Measurements from ENCODE around the gene F13B.

The F13B gene

GRCh38 chr1:197092491-197093023, 25.5 kb upstream of the F13B start:
- Histone ChIP-seq H3K4me1 (ENCODE audit: insufficient read depth, low read length, poor library complexity, severe bottlenecking) (no peaks in the 10 kb centered on the region), H3F3A (ENCODE audit: low read depth) (no peaks in the 10 kb centered on the region), H3K9ac (ENCODE audit: low read depth, low read length, poor library complexity, severe bottlenecking) (no peak overlapping the region), H3K9me2 (replicated peaks; ENCODE audit: low read depth, low read length) (no peaks in the 10 kb centered on the region), H3K36me3 (ENCODE audit: insufficient read depth, low read length) (peaks cover 54% of the 10 kb centered on the region), H3K4me2 (ENCODE audit: low read depth, low read length, poor library complexity, severe bottlenecking) (no peak overlapping the region), H4K20me1 (ENCODE audit: insufficient read depth, low read length, poor library complexity, severe bottlenecking) (no peaks in the 10 kb centered on the region), H3K27me3 (ENCODE audit: insufficient read depth, low read length, poor library complexity, severe bottlenecking) (no peaks in the 10 kb centered on the region), H3K4me3 (ENCODE audit: low read length, poor library complexity, severe bottlenecking) (no peak overlapping the region), H3K79me2 (ENCODE audit: insufficient read depth, low read length) (no peaks in the 10 kb centered on the region), H2AFZ (ENCODE audit: low read length) (no peak overlapping the region), H3K9me3 (ENCODE audit: insufficient read depth, low read depth, low read length) (no peaks in the 10 kb centered on the region)
- TF ChIP-seq CTCF (conservative IDR thresholded peaks at IDR 0.05; ENCODE audit: low read length) (no peak), EZH2phosphoT487 (IDR thresholded peaks at IDR 0.05; ENCODE audit: borderline replicate concordance) (no peak)

GRCh38 chr1:197083474-197083873, 16.4 kb upstream of the F13B start:
- peaks cover 66% of the 10 kb centered on the region for H3K36me3 ChIP-seq (ENCODE audit: insufficient read depth, low read length)
- no peak overlapping the region for H3K9ac ChIP-seq (ENCODE audit: low read depth, low read length, poor library complexity, severe bottlenecking)
- 0 out of 2 replicates have a peak, but pooled peaks cover 3% of the 10 kb centered on the region for H3F3A ChIP-seq (ENCODE audit: low read depth)
- no peak overlapping the region for H3K4me3 ChIP-seq (ENCODE audit: low read length, poor library complexity, severe bottlenecking)
- H4K20me1 ChIP-seq (ENCODE audit: insufficient read depth, low read length, poor library complexity, severe bottlenecking): no peaks in the 10 kb centered on the region
- no peak overlapping the region for H3K4me2 ChIP-seq (ENCODE audit: low read depth, low read length, poor library complexity, severe bottlenecking)
- TF ChIP-seq EZH2phosphoT487 (IDR thresholded peaks at IDR 0.05; ENCODE audit: borderline replicate concordance): no peak
- no peak for TF ChIP-seq CTCF (conservative IDR thresholded peaks at IDR 0.05; ENCODE audit: low read length)
- no peaks in the 10 kb centered on the region for H3K27me3 ChIP-seq (ENCODE audit: insufficient read depth, low read length, poor library complexity, severe bottlenecking)
- H2AFZ ChIP-seq (ENCODE audit: low read length): no peak overlapping the region
- H3K79me2 ChIP-seq (ENCODE audit: insufficient read depth, low read length): no peaks in the 10 kb centered on the region
- H3K4me1 ChIP-seq (ENCODE audit: insufficient read depth, low read length, poor library complexity, severe bottlenecking): no peaks in the 10 kb centered on the region
- peaks cover 8% of the 10 kb centered on the region; the same call in 1 of the 2 replicates for H3K9me3 ChIP-seq (ENCODE audit: insufficient read depth, low read depth, low read length)
- no peaks in the 10 kb centered on the region for H3K9me2 ChIP-seq (replicated peaks; ENCODE audit: low read depth, low read length)

GRCh38 chr1:197081117-197081753, 14.2 kb upstream of the F13B start:
- no peak overlapping the region for H3K4me3 ChIP-seq (ENCODE audit: low read length, poor library complexity, severe bottlenecking)
- no peaks in the 10 kb centered on the region for H3K27me3 ChIP-seq (ENCODE audit: insufficient read depth, low read length, poor library complexity, severe bottlenecking)
- H3K79me2 ChIP-seq (ENCODE audit: insufficient read depth, low read length): no peaks in the 10 kb centered on the region
- H3K9me3 ChIP-seq (ENCODE audit: insufficient read depth, low read depth, low read length): peaks cover 8% of the 10 kb centered on the region; the same call in 1 of the 2 replicates
- H3K4me1 ChIP-seq (ENCODE audit: insufficient read depth, low read length, poor library complexity, severe bottlenecking): no peaks in the 10 kb centered on the region
- no peak for TF ChIP-seq CTCF (conservative IDR thresholded peaks at IDR 0.05; ENCODE audit: low read length)
- no peak for TF ChIP-seq EZH2phosphoT487 (IDR thresholded peaks at IDR 0.05; ENCODE audit: borderline replicate concordance)
- 0 out of 2 replicates have a peak, but pooled peaks cover 3% of the 10 kb centered on the region for H3F3A ChIP-seq (ENCODE audit: low read depth)
- no peak overlapping the region for H3K9ac ChIP-seq (ENCODE audit: low read depth, low read length, poor library complexity, severe bottlenecking)
- no peak overlapping the region for H3K4me2 ChIP-seq (ENCODE audit: low read depth, low read length, poor library complexity, severe bottlenecking)
- no peaks in the 10 kb centered on the region for H4K20me1 ChIP-seq (ENCODE audit: insufficient read depth, low read length, poor library complexity, severe bottlenecking)
- H3K9me2 ChIP-seq (replicated peaks; ENCODE audit: low read depth, low read length): no peaks in the 10 kb centered on the region
- no peak overlapping the region for H2AFZ ChIP-seq (ENCODE audit: low read length)
- H3K36me3 ChIP-seq (ENCODE audit: insufficient read depth, low read length): peaks cover 46% of the 10 kb centered on the region
